22Rv1 (cell line): ENCODE measurements around the gene PAFAH1B2.

ENCODE experiments used
- H3K27ac ChIP-seq: fragments of 450-650 bp; 2 replicates; pipeline ENCODE4 v1.5.1; 2017
- CTCF ChIP-seq: fragments of 450-650 bp; IDR thresholded peaks from 2 replicates; pipeline ENCODE4 v1.5.1; 2017; ENCODE audit warnings: mild to moderate bottlenecking
- ZFX ChIP-seq: fragments of 450-650 bp; IDR thresholded peaks from 2 replicates; pipeline ENCODE4 v1.6.1; 2017; ENCODE audit warnings: antibody characterized with exemption, borderline replicate concordance

PAFAH1B2 gene

GRCh38 chr11:117183724-117184349 is 39.8 kb downstream of the PAFAH1B2 start:
- H3K27ac ChIP-seq = no peak overlapping the region
- TF ChIP-seq ZFX (no peak), CTCF (no peak)

- H3K27ac ChIP-seq = no peak overlapping the region
- TF ChIP-seq CTCF = no peak
- no peak for TF ChIP-seq ZFX
Observed at GRCh38 chr11:117185736-117186430, 41.8 kb downstream of the PAFAH1B2 start.

GRCh38 chr11:117186431-117186761 is 42.3 kb downstream of the PAFAH1B2 start:
- H3K27ac ChIP-seq = no peak overlapping the region
- TF ChIP-seq CTCF (no peak), ZFX (no peak)

GRCh38 chr11:117187007-117187406 is 42.9 kb downstream of the PAFAH1B2 start:
- no peak for TF ChIP-seq ZFX
- TF ChIP-seq CTCF = no peak
- H3K27ac ChIP-seq = no peak overlapping the region

GRCh38 chr11:117187428-117187798 is 43.3 kb downstream of the PAFAH1B2 start:
- TF ChIP-seq CTCF (no peak), ZFX (no peak)
- H3K27ac ChIP-seq = no peak overlapping the region

GRCh38 chr11:117187799-117188481 is 43.9 kb downstream of the PAFAH1B2 start:
- TF ChIP-seq CTCF (no peak), ZFX (no peak)

GRCh38 chr11:117188620-117189081 is 44.6 kb downstream of the PAFAH1B2 start:
- TF ChIP-seq ZFX (no peak), CTCF (no peak)
- no peak overlapping the region for H3K27ac ChIP-seq

More at GRCh38 chr11:117187799-117188481, 43.9 kb downstream of the PAFAH1B2 start:
- H3K27ac ChIP-seq = no peak overlapping the region
